Superior temporal gyrus (tissue), 1 donor: ENCODE data around the gene RAD9A.

Experiments used
- DNase-seq: peaks from one replicate; pipeline ENCODE4 v3.0.0-alpha.2; 2016; ENCODE audit errors: extremely low spot score

The RAD9A gene

GRCh38 chr11:67391304-67392182, at the start of gene RAD9A:
TSS of gene RAD9A (plus strand) at chr11:67391986. CDS start at chr11:67392045, 59 bp downstream.
- DNase-seq = peak; percentile 94

- DNase-seq = no peak
Measured at GRCh38 chr11:67344264-67344663, 47.5 kb upstream of the RAD9A start.

GRCh38 chr11:67345247-67345919, 46.4 kb upstream of the RAD9A start:
- DNase-seq = no peak

GRCh38 chr11:67345920-67346819, 45.6 kb upstream of the RAD9A start:
- DNase-seq = peak; percentile 49

GRCh38 chr11:67347964-67348749, 43.6 kb upstream of the RAD9A start:
- no peak for DNase-seq

GRCh38 chr11:67349036-67349435, 42.8 kb upstream of the RAD9A start:
- no peak for DNase-seq

- no peak for DNase-seq
Measured at GRCh38 chr11:67349457-67349856, 42.3 kb upstream of the RAD9A start.

- DNase-seq = no peak
Measured at GRCh38 chr11:67349928-67350465, 41.8 kb upstream of the RAD9A start.

- peak; percentile 85 for DNase-seq
Measured at GRCh38 chr11:67351275-67352005, 40.3 kb upstream of the RAD9A start.

- DNase-seq = no peak
Measured at GRCh38 chr11:67352546-67353316, 39.1 kb upstream of the RAD9A start.

GRCh38 chr11:67353317-67354074, 38.3 kb upstream of the RAD9A start, which contains the start of gene POLD4:
TSS of gene POLD4 (minus strand) at chr11:67353546. CDS start at chr11:67353399, 147 bp downstream.
- DNase-seq = peak; percentile 92

GRCh38 chr11:67354075-67355022, 37.4 kb upstream of the RAD9A start:
- no peak for DNase-seq

- no peak for DNase-seq
Measured at GRCh38 chr11:67355023-67355793, 36.6 kb upstream of the RAD9A start.

- DNase-seq = no peak
Measured at GRCh38 chr11:67355794-67356386, 35.9 kb upstream of the RAD9A start.

GRCh38 chr11:67356387-67356863, 35.4 kb upstream of the RAD9A start:
- DNase-seq = no peak
